Smooth muscle cell (in vitro differentiated cells): ENCODE data around the gene ACTR2. TPM values are rescaled to one million over a fixed set of nuclear protein-coding genes. Genes with fewer than 3 reads are reported as not detected.

Experiments
- DNase-seq: peaks from one replicate; lab custom pipeline; 2025; ENCODE audit not compliant: unreplicated experiment; lab: John Stamatoyannopoulos, UW
- H2AFZ ChIP-seq: fragments of 200-600 bp; sonication (generic); 2 replicates; pipeline ENCODE4 v1.6.0; 2016; ENCODE audit warnings: antibody characterized with exemption, low read depth, mild to moderate bottlenecking
- H3F3A ChIP-seq: fragments of 200-600 bp; sonication (generic); 2 replicates; pipeline ENCODE4 v1.6.0; 2017; ENCODE audit warnings: antibody characterized with exemption, low read depth
- H3K27ac ChIP-seq: fragments of 200-600 bp; sonication (generic); 2 replicates; pipeline ENCODE4 v1.5.1; 2016; ENCODE audit warnings: low read depth, mild to moderate bottlenecking
- H3K27me3 ChIP-seq: fragments of 200-600 bp; sonication (generic); 2 replicates; pipeline ENCODE4 v1.6.1; 2016; ENCODE audit warnings: low read depth, mild to moderate bottlenecking
- H3K36me3 ChIP-seq: fragments of 200-600 bp; sonication (generic); 2 replicates; pipeline ENCODE4 v1.5.1; 2016; ENCODE audit warnings: low read depth
- H3K4me1 ChIP-seq: fragments of 200-600 bp; sonication (generic); 2 replicates; pipeline ENCODE4 v1.5.1; 2016; ENCODE audit warnings: low read depth
- H3K4me2 ChIP-seq: fragments of 200-600 bp; sonication (generic); 2 replicates; pipeline ENCODE4 v1.6.0; 2016; ENCODE audit warnings: mild to moderate bottlenecking
- H3K4me3 ChIP-seq: fragments of 200-600 bp; sonication (generic); 2 replicates; pipeline ENCODE4 v1.5.1; 2016; ENCODE audit warnings: mild to moderate bottlenecking
- H3K79me2 ChIP-seq: fragments of 200-600 bp; sonication (generic); 2 replicates; pipeline ENCODE4 v1.6.0; 2016; ENCODE audit warnings: low read depth, mild to moderate bottlenecking
- H3K9ac ChIP-seq: fragments of 200-600 bp; sonication (generic); 2 replicates; pipeline ENCODE4 v1.6.0; 2016; ENCODE audit warnings: low read depth
- H3K9me3 ChIP-seq: fragments of 200-600 bp; sonication (generic); replicated peaks from 2 replicates; pipeline ENCODE4 v1.5.1; 2016; ENCODE audit warnings: low read depth
- H4K20me1 ChIP-seq: fragments of 200-600 bp; sonication (generic); 2 replicates; pipeline ENCODE4 v1.6.0; 2016; ENCODE audit warnings: low read depth
- WGBS: methylation state at CpG from one replicate; pipeline ENCODE4 v1.1.7; 2016; ENCODE audit warnings: low lambda C conversion rate; 5-methylcytosine and 5-hydroxymethylcytosine counted together
- polyA plus RNA-seq: library from polyadenylated mRNA; unstranded; fragments of >200 nt; fragmentation: Nextera tagmentation; extraction: Ambion mirVana; gene quantifications from 2 replicates; pipeline ENCODE4 v1.2.1, GENCODE V29; 2016
- total RNA-seq: library from RNA; depleted of rRNA; stranded (reverse); fragments of >200 nt; gene quantifications from 2 replicates; pipeline ENCODE4 v1.2.3, GENCODE V29; 2014
- TF ChIP-seq, protein P1 (sequence below): fragments of 200-600 bp; sonication (generic); IDR thresholded peaks from 2 replicates; pipeline ENCODE4 v1.5.1; 2017; ENCODE audit warnings: borderline replicate concordance, mild to moderate bottlenecking, antibody characterized with exemption; ENCODE audit not compliant: insufficient read depth, poor library complexity, severe bottlenecking

The ACTR2 gene
- total and polyA plus RNA-seq, 2 experiments from 2014 or later: 108 to 174 TPM

DNA sequence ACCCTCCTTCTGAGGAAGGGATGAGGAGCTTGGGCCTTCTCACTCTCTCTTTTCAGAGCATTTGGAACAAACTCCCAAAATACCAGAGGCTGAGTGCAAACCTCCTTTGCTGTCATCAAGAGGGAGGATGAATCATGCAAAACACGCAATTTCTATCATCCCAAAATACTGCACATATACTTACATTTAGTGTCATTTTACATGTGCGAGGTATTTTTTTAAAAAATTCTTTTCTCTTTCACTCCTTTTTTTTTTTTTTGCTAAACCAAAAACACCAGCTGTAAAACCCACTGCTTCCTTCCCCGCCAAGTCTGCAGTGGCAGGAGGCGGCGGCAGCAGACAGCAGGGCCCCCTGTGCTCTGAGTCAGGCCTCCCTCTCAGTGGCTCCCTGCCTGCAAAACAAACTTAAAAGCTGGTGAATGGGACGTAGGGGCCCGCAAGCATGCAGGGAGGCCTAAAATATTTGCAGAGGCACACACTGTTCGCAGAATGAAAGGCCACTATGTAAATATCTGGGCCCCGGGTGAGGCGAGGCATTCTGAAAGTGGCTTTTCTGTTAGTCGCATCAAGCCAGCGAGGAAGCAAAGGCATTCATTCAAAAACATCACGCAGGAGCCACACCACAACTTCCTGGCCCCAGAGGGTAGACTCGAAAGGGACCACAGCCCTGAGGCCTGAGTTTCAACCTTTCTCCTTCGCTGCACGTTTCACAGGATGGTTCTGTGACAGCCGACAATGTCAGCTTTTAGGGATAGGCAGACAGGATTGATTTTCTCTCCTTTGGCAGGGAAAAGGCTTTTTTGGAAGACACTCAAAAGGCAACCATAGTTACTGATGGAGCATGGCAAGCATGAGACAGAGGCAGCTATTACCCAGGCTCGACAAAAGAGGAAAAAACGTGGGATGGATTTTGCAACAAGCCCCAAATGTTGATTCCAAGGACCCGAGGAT, 73.4 kb downstream of the ACTR2 start:
- H3K4me3 ChIP-seq: peak overlapping the region; percentile 1
- no peaks in the 10 kb centered on the region for H4K20me1 ChIP-seq
- no peaks in the 10 kb centered on the region for H3K9me3 ChIP-seq
- peak overlapping the region; percentile 65 for H3K4me2 ChIP-seq
- no peak overlapping the region for H2AFZ ChIP-seq
- peak overlapping the region; percentile 78 for H3K27ac ChIP-seq
- no peaks in the 10 kb centered on the region for H3K79me2 ChIP-seq
- peaks cover 25% of the 10 kb centered on the region for H3K4me1 ChIP-seq
- DNase-seq: peak; percentile 20
- no peaks in the 10 kb centered on the region for H3K27me3 ChIP-seq
- peaks cover 5% of the 10 kb centered on the region for H3K36me3 ChIP-seq
- WGBS: 23% methylated on average over 20 of the region's 20 CpGs
- peaks cover 27% of the 10 kb centered on the region for H3F3A ChIP-seq
- TF ChIP-seq, protein P1, sequence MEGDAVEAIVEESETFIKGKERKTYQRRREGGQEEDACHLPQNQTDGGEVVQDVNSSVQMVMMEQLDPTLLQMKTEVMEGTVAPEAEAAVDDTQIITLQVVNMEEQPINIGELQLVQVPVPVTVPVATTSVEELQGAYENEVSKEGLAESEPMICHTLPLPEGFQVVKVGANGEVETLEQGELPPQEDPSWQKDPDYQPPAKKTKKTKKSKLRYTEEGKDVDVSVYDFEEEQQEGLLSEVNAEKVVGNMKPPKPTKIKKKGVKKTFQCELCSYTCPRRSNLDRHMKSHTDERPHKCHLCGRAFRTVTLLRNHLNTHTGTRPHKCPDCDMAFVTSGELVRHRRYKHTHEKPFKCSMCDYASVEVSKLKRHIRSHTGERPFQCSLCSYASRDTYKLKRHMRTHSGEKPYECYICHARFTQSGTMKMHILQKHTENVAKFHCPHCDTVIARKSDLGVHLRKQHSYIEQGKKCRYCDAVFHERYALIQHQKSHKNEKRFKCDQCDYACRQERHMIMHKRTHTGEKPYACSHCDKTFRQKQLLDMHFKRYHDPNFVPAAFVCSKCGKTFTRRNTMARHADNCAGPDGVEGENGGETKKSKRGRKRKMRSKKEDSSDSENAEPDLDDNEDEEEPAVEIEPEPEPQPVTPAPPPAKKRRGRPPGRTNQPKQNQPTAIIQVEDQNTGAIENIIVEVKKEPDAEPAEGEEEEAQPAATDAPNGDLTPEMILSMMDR: no peak
- H3K9ac ChIP-seq: no peak overlapping the region

DNA sequence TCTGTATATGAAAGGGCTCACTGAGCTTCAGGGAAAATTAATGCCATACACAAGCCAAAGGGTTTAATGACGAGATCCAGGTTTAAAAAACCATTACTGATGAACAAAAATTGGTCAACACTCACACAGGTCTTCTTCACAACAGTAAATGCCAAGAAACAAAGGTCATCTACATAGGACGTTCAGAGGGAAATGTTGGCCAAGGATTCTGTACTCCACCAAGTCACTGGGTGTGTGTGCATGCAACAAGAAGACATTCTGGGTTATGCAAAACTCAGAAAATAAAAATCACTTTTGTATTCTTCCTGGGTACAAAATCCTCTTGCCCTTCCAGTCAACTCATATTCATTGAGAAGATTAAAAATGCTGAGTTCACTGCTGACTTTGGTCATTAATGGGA, 78.3 kb downstream of the ACTR2 start:
- no peak overlapping the region for H2AFZ ChIP-seq

GRCh38 chr2:65309699-65310098, 82.1 kb downstream of the ACTR2 start:
- no peaks in the 10 kb centered on the region for H3K4me1 ChIP-seq
- H3K27ac ChIP-seq: no peak overlapping the region
- DNase-seq: no peak
- H3K4me2 ChIP-seq: no peak overlapping the region
- H4K20me1 ChIP-seq: no peaks in the 10 kb centered on the region
- WGBS: 79% methylated on average over 8 of the region's 8 CpGs
- no peaks in the 10 kb centered on the region for H3K79me2 ChIP-seq
- TF ChIP-seq, protein P1: no peak
- H3K36me3 ChIP-seq: peaks cover 22% of the 10 kb centered on the region
- H3K9ac ChIP-seq: no peak overlapping the region
- no peaks in the 10 kb centered on the region for H3K27me3 ChIP-seq
- H3F3A ChIP-seq: peaks cover 4% of the 10 kb centered on the region
- H2AFZ ChIP-seq: no peak overlapping the region
- H3K9me3 ChIP-seq: no peaks in the 10 kb centered on the region
- H3K4me3 ChIP-seq: no peak overlapping the region

More for the DNA sequence above, 78.3 kb downstream of the ACTR2 start:
- H3K36me3 ChIP-seq: peaks cover 11% of the 10 kb centered on the region
- H3F3A ChIP-seq: peaks cover 16% of the 10 kb centered on the region
- TF ChIP-seq, protein P1: no peak
- H3K4me2 ChIP-seq: no peak overlapping the region
- H3K27me3 ChIP-seq: no peaks in the 10 kb centered on the region
- H3K27ac ChIP-seq: no peak overlapping the region
- WGBS: 97% methylated on average over 2 of the region's 2 CpGs
- no peaks in the 10 kb centered on the region for H3K9me3 ChIP-seq
- no peaks in the 10 kb centered on the region for H3K79me2 ChIP-seq
- H3K4me1 ChIP-seq: peaks cover 10% of the 10 kb centered on the region
- no peak for DNase-seq
- H4K20me1 ChIP-seq: no peaks in the 10 kb centered on the region
- no peak overlapping the region for H3K9ac ChIP-seq
- H3K4me3 ChIP-seq: no peak overlapping the region
